Measurements from ENCODE around the gene CD38.
"Not testable (repeated sequence)": the region's sequence is repeated elsewhere in the genome, so short reads cannot be mapped to it uniquely, and the experiment has no call there.

CD38 gene

GRCh38 chr4:15836362-15836761 lies 58.2 kb downstream of the CD38 start:
- no peak for TF ChIP-seq CTCF (IDR thresholded peaks at IDR 0.05)
- no peak for TF ChIP-seq ZFX (IDR thresholded peaks at IDR 0.05; ENCODE audit: borderline replicate concordance)
- no peak overlapping the region for H3K27ac ChIP-seq

GRCh38 chr4:15837591-15837990 lies 59.5 kb downstream of the CD38 start:
- no peak for TF ChIP-seq CTCF (IDR thresholded peaks at IDR 0.05)
- no peak for TF ChIP-seq ZFX (IDR thresholded peaks at IDR 0.05; ENCODE audit: borderline replicate concordance)
- no peak overlapping the region for H3K27ac ChIP-seq

- not testable (repeated sequence) for H3K27ac ChIP-seq
Measured at GRCh38 chr4:15841194-15841730, 63.1 kb downstream of the CD38 start.

- no peak overlapping the region for H3K27ac ChIP-seq
- TF ChIP-seq ZFX (IDR thresholded peaks at IDR 0.05; ENCODE audit: borderline replicate concordance) (no peak), CTCF (IDR thresholded peaks at IDR 0.05) (no peak)
Measured at GRCh38 chr4:15847746-15848145, 69.6 kb downstream of the CD38 start.

GRCh38 chr4:15848191-15848842 lies 70.2 kb downstream of the CD38 start:
- TF ChIP-seq ZFX (IDR thresholded peaks at IDR 0.05; ENCODE audit: borderline replicate concordance) (no peak), CTCF (IDR thresholded peaks at IDR 0.05) (no peak)
- no peak overlapping the region for H3K27ac ChIP-seq

GRCh38 chr4:15851969-15852368 lies 73.8 kb downstream of the CD38 start:
- no peak overlapping the region for H3K27ac ChIP-seq
- TF ChIP-seq CTCF (IDR thresholded peaks at IDR 0.05) (no peak), ZFX (IDR thresholded peaks at IDR 0.05; ENCODE audit: borderline replicate concordance) (no peak)

GRCh38 chr4:15852524-15852923 lies 74.4 kb downstream of the CD38 start:
- H3K27ac ChIP-seq = no peak overlapping the region
- TF ChIP-seq CTCF (IDR thresholded peaks at IDR 0.05) = no peak
- TF ChIP-seq ZFX (IDR thresholded peaks at IDR 0.05; ENCODE audit: borderline replicate concordance) = no peak

- H3K27ac ChIP-seq = no peak overlapping the region
- no peak for TF ChIP-seq ZFX (IDR thresholded peaks at IDR 0.05; ENCODE audit: borderline replicate concordance)
- no peak for TF ChIP-seq CTCF (IDR thresholded peaks at IDR 0.05)
Measured at GRCh38 chr4:15853345-15853744, 75.2 kb downstream of the CD38 start.

Data from 22Rv1 (cell line).